ENCODE data around the gene RBCK1.

DNA sequence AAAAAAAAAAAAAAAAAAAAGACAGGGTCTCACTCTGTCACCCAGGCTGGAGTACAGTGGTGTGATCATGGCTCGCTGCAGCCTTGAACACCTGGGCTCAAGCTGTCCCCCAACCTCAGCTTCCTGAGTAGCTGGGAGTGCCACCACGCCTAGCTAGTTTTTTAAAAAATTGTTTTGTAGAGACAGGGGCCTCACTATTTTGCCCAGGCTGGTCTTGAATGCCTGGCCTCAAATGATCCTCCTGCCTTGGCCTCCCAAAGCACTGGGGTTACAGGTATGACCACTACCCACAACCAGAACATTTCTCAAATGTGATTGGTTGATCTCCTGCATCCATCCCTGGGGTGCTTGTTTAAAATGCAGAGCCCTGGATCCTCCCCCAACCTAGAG is 5.6 kb upstream of the RBCK1 start:
- TF ChIP-seq, protein P1, sequence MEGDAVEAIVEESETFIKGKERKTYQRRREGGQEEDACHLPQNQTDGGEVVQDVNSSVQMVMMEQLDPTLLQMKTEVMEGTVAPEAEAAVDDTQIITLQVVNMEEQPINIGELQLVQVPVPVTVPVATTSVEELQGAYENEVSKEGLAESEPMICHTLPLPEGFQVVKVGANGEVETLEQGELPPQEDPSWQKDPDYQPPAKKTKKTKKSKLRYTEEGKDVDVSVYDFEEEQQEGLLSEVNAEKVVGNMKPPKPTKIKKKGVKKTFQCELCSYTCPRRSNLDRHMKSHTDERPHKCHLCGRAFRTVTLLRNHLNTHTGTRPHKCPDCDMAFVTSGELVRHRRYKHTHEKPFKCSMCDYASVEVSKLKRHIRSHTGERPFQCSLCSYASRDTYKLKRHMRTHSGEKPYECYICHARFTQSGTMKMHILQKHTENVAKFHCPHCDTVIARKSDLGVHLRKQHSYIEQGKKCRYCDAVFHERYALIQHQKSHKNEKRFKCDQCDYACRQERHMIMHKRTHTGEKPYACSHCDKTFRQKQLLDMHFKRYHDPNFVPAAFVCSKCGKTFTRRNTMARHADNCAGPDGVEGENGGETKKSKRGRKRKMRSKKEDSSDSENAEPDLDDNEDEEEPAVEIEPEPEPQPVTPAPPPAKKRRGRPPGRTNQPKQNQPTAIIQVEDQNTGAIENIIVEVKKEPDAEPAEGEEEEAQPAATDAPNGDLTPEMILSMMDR (IDR thresholded peaks at IDR 0.05), result no peak
- TF ChIP-seq POLR2A (IDR thresholded peaks at IDR 0.05), result no peak
